Sigmoid colon (tissue), 4 donors: ENCODE data around the gene MRTO4.

ENCODE experiments used
- EP300 ChIP-seq, 4 donors: sonication (generic); formaldehyde crosslinking; IDR thresholded peaks; one replicate each; pipeline ENCODE4 v1.6.1; 2017; ENCODE audit warnings: antibody characterized with exemption in 4 of 4
- POLR2A ChIP-seq, 2 donors: fragments of 450-650 bp; IDR thresholded peaks; one replicate each; pipeline ENCODE4 v1.6.1; 2016; ENCODE audit warnings: antibody characterized with exemption in 2 of 2, mild to moderate bottlenecking in 2 of 2, moderate library complexity in 2 of 2

DNA sequence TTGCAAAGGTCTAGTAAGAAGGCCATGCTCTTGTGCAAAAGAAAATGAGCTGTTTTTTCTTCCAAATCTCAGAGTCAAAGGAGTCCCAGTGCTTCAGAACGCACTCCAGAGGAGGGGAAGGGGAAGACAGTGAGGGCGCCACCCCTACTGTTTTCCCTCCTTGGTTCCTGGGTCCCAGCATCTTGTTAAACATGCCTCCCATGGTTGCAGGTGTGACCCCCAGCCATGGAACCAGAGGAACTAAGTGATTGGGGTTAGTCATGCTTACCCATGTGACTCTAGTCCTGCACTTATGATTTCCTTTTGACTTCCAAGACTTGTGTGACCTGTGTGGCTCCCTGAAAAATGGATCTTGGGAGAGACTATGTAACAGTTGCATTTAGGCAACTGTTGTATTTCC, 43.0 kb downstream of the MRTO4 start:
- TF ChIP-seq EP300 (IDR thresholded peaks at IDR 0.05), result no peak
- no peak for TF ChIP-seq POLR2A (IDR thresholded peaks at IDR 0.05)
